Central memory CD4-positive, alpha-beta T cell (primary cell): Measurements from ENCODE around the gene HDAC9.

Experiments used
- DNase-seq: peaks from one replicate; pipeline ENCODE4 v3.0.0; 2022

The HDAC9 gene

DNA sequence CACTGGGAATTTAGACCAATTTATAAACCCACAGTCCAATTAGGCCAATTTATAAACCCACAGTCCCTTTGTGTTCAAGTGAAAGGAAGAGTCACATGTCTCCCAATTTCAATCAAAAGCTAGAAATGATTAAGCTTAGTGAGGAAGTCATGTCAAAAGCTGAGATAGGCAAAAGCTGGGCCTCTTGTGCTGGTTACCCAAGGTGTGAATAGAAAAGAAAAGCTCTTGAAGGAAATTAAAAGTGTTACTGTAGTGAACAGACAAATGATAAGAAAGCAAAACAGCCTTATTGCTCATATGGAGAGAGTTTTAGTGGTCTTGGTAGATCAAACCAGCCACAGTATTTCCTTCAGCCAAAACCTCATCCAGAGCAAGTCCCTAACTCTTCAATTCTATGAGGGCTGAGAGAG lies 245.0 kb downstream of the HDAC9 start:
- no peak for DNase-seq

DNA sequence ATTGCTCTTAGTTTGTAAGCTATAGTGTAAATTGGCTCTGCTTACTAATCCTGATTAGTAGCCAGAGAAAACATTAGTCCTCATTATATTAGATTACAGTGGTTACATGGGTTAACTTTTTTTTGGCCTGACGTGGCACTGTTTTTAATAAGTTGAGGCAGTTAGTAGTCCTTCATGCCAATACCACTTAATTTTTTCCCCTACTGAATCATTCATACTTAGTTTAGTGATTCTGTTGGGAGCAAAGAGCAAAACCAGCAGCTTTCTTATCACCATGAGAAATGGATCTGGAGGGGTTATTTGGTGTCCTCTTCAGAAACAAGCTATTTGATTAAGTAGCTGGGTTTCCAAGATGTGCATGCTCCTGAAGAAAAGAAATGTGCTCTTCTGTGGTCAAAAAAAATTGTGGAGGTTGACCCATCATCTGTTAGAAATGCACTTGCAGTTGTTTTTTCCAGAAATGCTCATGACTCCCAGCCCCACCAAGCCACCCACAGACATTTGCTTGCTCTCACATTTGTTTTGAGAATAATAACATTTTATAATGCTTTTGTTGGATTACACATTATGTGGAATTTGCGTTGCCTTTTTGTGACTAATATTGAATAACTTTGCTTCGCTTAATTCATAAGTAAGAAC lies 258.5 kb downstream of the HDAC9 start:
- DNase-seq = no peak

GRCh38 chr7:18754766-18755165 lies 259.2 kb downstream of the HDAC9 start:
- no peak for DNase-seq

GRCh38 chr7:18755793-18756192 lies 260.2 kb downstream of the HDAC9 start:
- DNase-seq = no peak

DNA sequence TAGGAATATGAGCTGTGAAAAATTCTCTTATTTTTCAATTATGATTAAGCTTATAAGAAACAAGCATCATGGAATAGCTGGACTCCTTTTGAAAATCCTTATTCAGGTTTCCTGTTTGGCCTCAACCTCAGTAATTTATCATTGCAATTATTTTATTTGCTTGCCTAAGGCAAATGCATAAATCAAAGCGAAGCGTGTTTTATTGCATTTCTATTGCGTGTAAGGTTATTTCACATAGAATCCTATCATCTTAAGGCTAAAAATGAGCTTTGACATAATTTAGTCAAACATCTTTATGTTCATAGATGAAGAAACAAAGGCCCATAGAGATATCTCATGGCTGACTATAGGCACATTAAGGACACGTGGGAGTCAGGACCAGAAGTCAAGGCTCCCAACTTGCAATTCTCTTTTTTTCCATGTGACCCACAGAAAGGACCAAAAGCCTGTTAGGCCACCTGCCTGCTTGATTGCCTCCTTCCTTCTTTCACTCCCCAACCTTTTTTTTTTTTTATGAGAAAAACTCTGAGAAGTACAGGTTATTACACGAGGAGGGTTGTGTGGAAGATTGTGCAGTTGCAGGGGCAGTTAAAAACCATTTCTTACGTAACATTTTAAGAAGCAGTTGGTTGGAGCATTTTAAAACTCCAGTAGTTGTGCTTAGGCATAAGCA lies 261.0 kb downstream of the HDAC9 start:
- DNase-seq = no peak

GRCh38 chr7:18760046-18760445 lies 264.5 kb downstream of the HDAC9 start:
- DNase-seq = no peak

- no peak for DNase-seq
Measured at GRCh38 chr7:18760631-18761445, 265.3 kb downstream of the HDAC9 start.

- no peak for DNase-seq
Measured at GRCh38 chr7:18762189-18762588, 266.6 kb downstream of the HDAC9 start.

GRCh38 chr7:18768256-18768655 lies 272.7 kb downstream of the HDAC9 start:
- DNase-seq = no peak

GRCh38 chr7:18770154-18770811 lies 274.7 kb downstream of the HDAC9 start:
- DNase-seq = no peak

GRCh38 chr7:18770822-18771221 lies 275.3 kb downstream of the HDAC9 start:
- DNase-seq = no peak

DNA sequence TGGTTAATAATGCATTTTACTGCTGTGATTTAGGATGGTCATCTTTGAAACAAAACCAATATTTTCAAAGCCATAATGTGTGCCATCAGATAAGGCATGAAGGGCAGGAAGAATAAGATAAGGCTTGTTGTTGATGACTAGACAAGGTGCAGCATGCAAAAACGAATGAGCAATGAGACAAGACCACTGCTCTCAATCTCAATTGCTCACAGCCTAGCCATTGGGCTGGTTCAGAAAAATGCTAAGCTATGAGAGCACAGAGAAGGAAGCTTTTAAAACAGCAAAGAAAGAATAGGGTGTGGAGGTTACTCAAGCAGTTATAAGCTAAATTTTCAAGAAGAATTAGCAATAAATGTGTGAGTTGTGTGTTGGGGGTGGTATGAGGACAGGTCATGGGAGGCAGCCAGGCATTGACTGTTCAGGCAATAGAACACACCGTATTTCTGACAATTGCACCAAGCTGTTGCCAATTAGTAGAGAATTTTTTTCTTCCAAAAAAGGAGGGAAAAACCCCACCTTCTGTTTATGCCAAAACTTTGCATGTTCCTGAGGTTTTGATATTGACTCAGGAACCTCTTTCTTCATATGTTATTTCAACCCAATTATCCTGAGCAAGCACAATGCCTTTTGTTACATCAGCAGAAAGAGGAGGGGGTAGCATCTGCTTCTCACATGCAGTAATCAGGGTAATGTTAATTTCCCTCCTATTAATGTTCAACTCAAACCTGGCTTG lies 276.5 kb downstream of the HDAC9 start:
- no peak for DNase-seq

- DNase-seq = no peak
Measured at GRCh38 chr7:18772567-18772965, 277.0 kb downstream of the HDAC9 start.

DNA sequence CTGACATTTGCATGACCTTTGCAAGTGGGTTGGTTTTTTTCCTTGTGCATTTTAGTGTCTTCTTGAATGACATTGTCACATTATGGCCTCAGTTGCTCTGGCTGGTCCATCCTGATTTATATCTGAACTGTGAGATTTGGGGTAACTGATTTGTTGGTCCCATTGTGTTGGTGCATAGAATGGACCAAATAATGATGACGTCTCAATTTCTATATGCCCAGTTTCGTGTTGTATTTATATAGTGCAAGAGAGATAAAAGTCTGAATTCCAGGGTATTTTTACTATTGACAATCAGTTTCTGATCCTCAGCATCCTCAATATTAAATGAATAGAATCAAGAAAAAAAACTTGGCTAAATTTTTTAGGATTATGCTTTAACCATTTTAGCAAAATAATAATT lies 281.8 kb downstream of the HDAC9 start:
- DNase-seq = no peak

DNA sequence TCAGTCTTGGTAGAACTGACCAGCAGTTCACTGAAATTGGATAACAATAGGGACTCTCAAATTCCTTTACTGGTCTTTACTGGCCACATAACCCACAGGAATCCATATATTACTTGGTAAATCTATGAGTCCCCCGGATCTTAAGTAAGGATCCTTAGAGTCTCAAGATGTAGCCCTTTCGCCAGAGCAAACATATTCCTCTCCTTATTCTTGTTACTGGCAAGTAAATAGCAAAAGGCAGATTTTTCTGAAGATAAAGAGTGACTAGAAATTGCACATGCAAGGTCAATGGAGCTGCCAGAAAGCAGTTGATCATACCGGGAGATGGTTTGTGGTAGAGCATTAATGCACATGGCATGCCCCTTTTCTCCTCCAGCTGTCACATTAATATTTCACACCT lies 283.0 kb downstream of the HDAC9 start:
- DNase-seq = no peak

DNA sequence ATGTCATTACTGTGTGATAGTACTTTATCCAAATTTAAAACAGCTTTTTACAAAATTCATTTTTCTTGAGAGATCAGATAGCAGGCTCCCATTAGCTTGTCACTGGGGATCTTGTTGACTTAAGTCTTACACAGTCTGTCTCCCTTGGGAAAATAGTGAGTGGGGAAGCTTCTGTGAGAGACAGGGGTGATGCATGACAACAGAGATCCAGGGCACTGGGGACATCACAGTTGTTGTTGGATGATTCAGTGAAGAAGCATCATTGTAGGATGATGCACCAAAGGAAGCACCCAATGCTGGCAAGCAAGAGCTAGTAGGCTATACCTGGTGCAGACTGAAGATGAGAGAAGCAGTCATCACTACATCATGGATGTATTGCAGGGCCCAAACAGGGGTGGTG lies 284.7 kb downstream of the HDAC9 start:
- no peak for DNase-seq

DNA sequence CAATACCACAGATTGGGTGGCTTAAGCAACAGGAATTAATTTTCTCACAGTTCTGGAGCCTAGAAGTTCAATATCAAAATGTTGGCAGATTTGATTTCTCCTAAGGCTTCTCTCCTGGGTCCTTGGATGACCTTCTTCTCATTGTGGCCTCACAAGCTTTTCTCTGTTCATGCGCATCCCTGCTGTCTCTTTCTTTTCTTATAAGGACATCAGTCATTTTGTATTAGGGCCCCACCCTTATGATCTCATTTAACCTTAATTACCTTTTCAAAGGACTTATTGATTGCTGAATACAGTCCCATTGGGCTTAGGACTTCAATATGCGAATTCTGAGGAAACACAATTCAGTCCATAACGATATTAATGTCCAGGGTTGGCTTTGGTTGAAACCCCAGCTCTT lies 285.4 kb downstream of the HDAC9 start:
- DNase-seq = no peak

GRCh38 chr7:18786196-18786727 lies 290.7 kb downstream of the HDAC9 start:
- no peak for DNase-seq

DNA sequence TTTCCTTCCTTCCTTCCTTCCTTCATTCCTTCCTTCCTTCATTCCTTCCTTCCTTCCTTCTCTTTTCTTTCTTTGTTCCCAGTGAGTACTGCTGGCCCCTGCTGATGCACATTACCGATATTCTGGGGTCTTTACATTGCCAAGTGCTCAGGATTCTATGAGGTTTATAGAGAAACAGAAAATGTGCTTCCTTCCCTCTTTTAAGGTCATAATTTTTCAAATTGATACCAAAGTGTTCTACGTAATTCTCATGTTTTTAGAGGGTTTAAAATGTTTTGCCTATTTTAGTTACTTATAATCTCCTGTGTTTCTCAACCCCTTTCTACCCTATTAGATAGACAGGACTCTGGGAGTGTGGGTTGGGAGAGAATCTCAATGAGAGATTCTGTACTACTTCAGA lies 291.2 kb downstream of the HDAC9 start:
- DNase-seq = no peak

DNA sequence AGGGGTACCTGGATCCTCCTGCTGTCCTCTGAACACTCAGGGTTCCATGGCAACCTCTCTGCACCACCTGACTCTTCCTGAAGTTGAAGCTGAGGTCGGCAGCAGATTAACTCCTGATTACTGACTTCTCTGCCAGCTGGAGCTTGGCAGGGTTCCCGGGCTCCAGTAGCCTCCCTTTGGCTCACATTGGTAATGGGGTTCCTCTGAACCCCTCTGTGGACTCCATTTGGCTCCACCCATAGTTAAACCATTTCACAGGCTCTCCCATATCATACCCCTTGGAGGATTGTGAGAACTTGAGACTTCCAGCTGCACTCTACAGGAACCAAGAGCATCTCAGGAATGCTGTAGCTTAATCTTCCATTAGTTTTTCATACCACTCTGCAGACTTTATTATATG lies 292.5 kb downstream of the HDAC9 start:
- no peak for DNase-seq

GRCh38 chr7:18792871-18793595 lies 297.5 kb downstream of the HDAC9 start:
- no peak for DNase-seq

- no peak for DNase-seq
Measured at GRCh38 chr7:18796216-18796615, 300.7 kb downstream of the HDAC9 start.
